ENCODE data around the gene PHETA2. TPM values are rescaled to one million over a fixed set of nuclear protein-coding genes. Genes with fewer than 3 reads are reported as not detected.
"Not testable (repeated sequence)": the region's sequence is repeated elsewhere in the genome, so short reads cannot be mapped to it uniquely, and the experiment has no call there.

Gene PHETA2
- total RNA-seq, 1 experiment from 2014 or later = 0.22 TPM

- no peak overlapping the region for H3K9ac ChIP-seq (ENCODE audit: low read length)
- peaks cover 8 to 12% of the 10 kb centered on the region in 2 experiments; a peak in 2 of 4 replicates for H3K9me3 ChIP-seq (ENCODE audit: control insufficient read depth in 1 of 2, insufficient read depth in 1 of 2, low read depth in 1 of 2, low read length in 2 of 2)
- no peak overlapping the region for H3K27ac ChIP-seq (ENCODE audit: low read depth, low read length)
- POLR2A ChIA-PET = interaction anchor here (2.0 kb wide), 1 partner anchor 21 kb away, joined by 7 read pairs; no protein-coding TSS in a partner anchor
- ATAC-seq (no peak), DNase-seq (ENCODE audit: low read depth, low spot score) (no peak)
- CTCF ChIA-PET = interaction anchor here (1.1 kb wide), 1 partner anchor 10 kb away, joined by 3 read pairs; no protein-coding TSS in a partner anchor
- H2AFZ ChIP-seq (ENCODE audit: low read depth, low read length, poor library complexity, severe bottlenecking) = no peak overlapping the region
- RAD21 ChIA-PET (ENCODE audit: low non-redundant PET in 1 of 2, low total read pairs in 2 of 2, uncharacterized antibody in 2 of 2, unreplicated experiment in 2 of 2) = no interaction called here
- no peaks in the 10 kb centered on the region for H3K27me3 ChIP-seq (ENCODE audit: insufficient read depth, low read length)
- intact Hi-C loops (cut with micrococcal nuclease) = loop anchor here (5.0 kb wide), 2 partner anchors 144 to 164 kb away; partner anchors contain the start of genes CENPM and SEPTIN3
- no peaks in the 10 kb centered on the region; a peak in 1 of 4 replicates for H3K36me3 ChIP-seq (ENCODE audit: control insufficient read depth in 1 of 2, insufficient read depth in 2 of 2, low read length in 2 of 2)
- no peaks in the 10 kb centered on the region for H4K20me1 ChIP-seq (ENCODE audit: insufficient read depth)
- no peak overlapping the region for H3K4me2 ChIP-seq (ENCODE audit: low read length)
- H3K4me1 ChIP-seq (ENCODE audit: control insufficient read depth in 1 of 2, insufficient read depth in 2 of 2, low read length in 2 of 2) = no peaks in the 10 kb centered on the region
- H3K4me3 ChIP-seq (replicated peaks in 1 of 2; ENCODE audit: low read depth in 1 of 2, low read length in 2 of 2) = no peak overlapping the region
- no peaks in the 10 kb centered on the region for H3K9me2 ChIP-seq (ENCODE audit: insufficient read depth)
- TF ChIP-seq CTCF (IDR thresholded peaks at IDR 0.05 in 2 of 3, conservative IDR thresholded peaks at IDR 0.05 in 1 of 3; ENCODE audit: borderline replicate concordance in 1 of 3, insufficient read depth in 1 of 3, low read depth in 2 of 3, low read length in 2 of 3) (0 out of 6 replicates have a peak, but pooled peaks of 1 of the 3 experiments have one; percentile 11), POLR2AphosphoS5 (IDR thresholded peaks at IDR 0.05; ENCODE audit: low read depth, low read length) (no peak), RAD21 (IDR thresholded peaks at IDR 0.05; ENCODE audit: low read depth) (peak; percentile 15; the same call in 1 of the 2 replicates)
- BruUV-seq (replicated peaks) = no TSS peak
- no peaks in the 10 kb centered on the region for H3K79me2 ChIP-seq (ENCODE audit: insufficient read depth, low read length)
Measured at GRCh38 chr22:42111798-42112197, 37.8 kb downstream of the PHETA2 start.

GRCh38 chr22:42112793-42113192 is 38.7 kb downstream of the PHETA2 start:
- ChIA-PET POLR2A (interaction anchor here (2.0 kb wide), 1 partner anchor 22 kb away, joined by 7 read pairs; no protein-coding TSS in a partner anchor), CTCF (interaction anchor here (0.6 to 1.2 kb wide), 6 partner anchors 22 to 445 kb away, joined by 3 to 10 read pairs (median 3); partner anchors contain the start of gene NDUFA6), RAD21 (ENCODE audit: low non-redundant PET in 1 of 2, low total read pairs in 2 of 2, uncharacterized antibody in 2 of 2, unreplicated experiment in 2 of 2) (interaction anchor here in 1 of 2 experiments (0.7 kb wide), 1 partner anchor 121 kb away, joined by 3 read pairs; no protein-coding TSS in a partner anchor)
- H3K36me3 ChIP-seq (ENCODE audit: control insufficient read depth in 1 of 2, insufficient read depth in 2 of 2, low read length in 2 of 2); H3K9me2 ChIP-seq (ENCODE audit: insufficient read depth); ATAC-seq; DNase-seq (ENCODE audit: low read depth, low spot score); H3K79me2 ChIP-seq (ENCODE audit: insufficient read depth, low read length); H4K20me1 ChIP-seq (ENCODE audit: insufficient read depth); H3K4me3 ChIP-seq (replicated peaks in 1 of 2; ENCODE audit: low read depth in 1 of 2, low read length in 2 of 2); BruUV-seq (replicated peaks); H3K4me1 ChIP-seq (ENCODE audit: control insufficient read depth in 1 of 2, insufficient read depth in 2 of 2, low read length in 2 of 2); H3K9ac ChIP-seq (ENCODE audit: low read length); H2AFZ ChIP-seq (ENCODE audit: low read depth, low read length, poor library complexity, severe bottlenecking); H3K4me2 ChIP-seq (ENCODE audit: low read length); H3K27ac ChIP-seq (ENCODE audit: low read depth, low read length); H3K27me3 ChIP-seq (ENCODE audit: insufficient read depth, low read length): not testable (repeated sequence)
- intact Hi-C loops (cut with micrococcal nuclease) = loop anchor here (5.0 kb wide), 2 partner anchors 145 to 165 kb away; partner anchors contain the start of genes CENPM and SEPTIN3
- TF ChIP-seq CTCF (IDR thresholded peaks at IDR 0.05 in 2 of 3, conservative IDR thresholded peaks at IDR 0.05 in 1 of 3; ENCODE audit: borderline replicate concordance in 1 of 3, insufficient read depth in 1 of 3, low read depth in 2 of 3, low read length in 2 of 3) = peak; percentile 17 to 43 (median 29); a peak in 3 of 6 replicates
- peak; percentile 63 for TF ChIP-seq RAD21 (IDR thresholded peaks at IDR 0.05; ENCODE audit: low read depth)
- H3K9me3 ChIP-seq (ENCODE audit: control insufficient read depth in 1 of 2, insufficient read depth in 1 of 2, low read depth in 1 of 2, low read length in 2 of 2) = peaks cover 8 to 12% of the 10 kb centered on the region in 2 experiments; a peak in 2 of 4 replicates
